GM12801 (cell line): ENCODE data around the gene MAP10.

Source experiments
- CTCF ChIP-seq: IDR thresholded peaks from one replicate; pipeline ENCODE4 v1.5.1; 2011; ENCODE audit warnings: control low read depth; ENCODE audit not compliant: insufficient read length; ENCODE audit errors: extremely low read depth

The MAP10 gene

GRCh38 chr1:232788235-232788872 is 16.9 kb upstream of the MAP10 start:
- no peak for TF ChIP-seq CTCF

- TF ChIP-seq CTCF: no peak
Measured at GRCh38 chr1:232789651-232790050, 15.6 kb upstream of the MAP10 start.

- no peak for TF ChIP-seq CTCF
Measured at GRCh38 chr1:232792949-232793348, 12.3 kb upstream of the MAP10 start.

GRCh38 chr1:232793944-232794343 is 11.3 kb upstream of the MAP10 start:
- no peak for TF ChIP-seq CTCF

GRCh38 chr1:232795497-232796053 is 9.6 kb upstream of the MAP10 start:
- TF ChIP-seq CTCF: no peak

- no peak for TF ChIP-seq CTCF
Measured at GRCh38 chr1:232797856-232798510, 7.2 kb upstream of the MAP10 start.

- no peak for TF ChIP-seq CTCF
Measured at GRCh38 chr1:232798920-232799319, 6.3 kb upstream of the MAP10 start.
